GM18858 (cell line): ENCODE results near the gene KIR3DL2.
"Not testable (repeated sequence)": the region's sequence is repeated elsewhere in the genome, so short reads cannot be mapped to it uniquely, and the experiment has no call there.

Experiments
- ATAC-seq: cut with Tn5 transposase; IDR thresholded peaks from one replicate; pipeline ENCODE4 v1.9.1; 2021; ENCODE audit not compliant: unreplicated experiment

The KIR3DL2 gene

DNA sequence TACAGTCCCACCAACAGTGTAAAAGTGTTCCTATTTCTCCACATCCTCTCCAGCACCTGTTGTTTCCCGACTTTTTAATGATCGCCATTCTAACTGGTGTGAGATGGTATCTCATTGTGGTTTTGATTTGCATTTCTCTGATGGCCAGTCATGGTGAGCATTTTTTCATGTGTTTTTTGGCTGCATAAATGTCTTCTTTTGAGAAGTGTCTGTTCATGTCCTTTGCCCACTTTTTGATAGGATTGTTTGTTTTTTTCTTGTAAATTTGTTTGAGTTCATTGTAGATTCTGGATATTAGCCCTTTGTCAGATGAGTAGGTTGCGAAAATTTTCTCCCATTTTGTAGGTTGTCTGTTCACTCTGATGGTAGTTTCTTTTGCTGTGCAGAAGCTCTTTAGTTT lies 13.2 kb downstream of the KIR3DL2 start:
- ATAC-seq, result not testable (repeated sequence)

GRCh38 chr19:54871696-54872095 lies 21.5 kb downstream of the KIR3DL2 start:
- no peak for ATAC-seq

- no peak for ATAC-seq
Measured at GRCh38 chr19:54873990-54874389, 23.7 kb downstream of the KIR3DL2 start, which contains the start of gene FCAR. Gene FCAR, plus strand, starts transcription at chr19:54874235. Its CDS starts 55 bp downstream, at chr19:54874290.

DNA sequence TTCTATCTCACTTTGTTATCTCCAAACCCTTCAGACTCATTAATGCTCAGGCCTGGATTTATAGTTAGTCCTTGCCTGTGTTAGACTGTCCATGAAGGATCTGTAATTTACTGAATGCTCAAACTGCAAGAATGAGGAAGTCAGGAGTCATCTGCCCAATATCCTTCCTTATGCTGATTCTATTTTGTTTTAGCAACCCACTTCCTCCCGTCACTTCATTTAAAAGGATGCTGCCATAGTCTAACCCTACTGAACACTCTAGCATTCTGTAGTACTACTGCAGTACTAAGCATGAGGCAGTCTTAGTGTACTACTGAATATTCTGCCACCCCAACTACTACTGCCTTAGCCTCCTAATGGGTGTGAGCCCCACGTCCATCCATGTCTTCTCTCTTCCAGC lies 25.3 kb downstream of the KIR3DL2 start:
- ATAC-seq, result no peak

GRCh38 chr19:54877471-54877870 lies 27.2 kb downstream of the KIR3DL2 start:
- ATAC-seq, result no peak

DNA sequence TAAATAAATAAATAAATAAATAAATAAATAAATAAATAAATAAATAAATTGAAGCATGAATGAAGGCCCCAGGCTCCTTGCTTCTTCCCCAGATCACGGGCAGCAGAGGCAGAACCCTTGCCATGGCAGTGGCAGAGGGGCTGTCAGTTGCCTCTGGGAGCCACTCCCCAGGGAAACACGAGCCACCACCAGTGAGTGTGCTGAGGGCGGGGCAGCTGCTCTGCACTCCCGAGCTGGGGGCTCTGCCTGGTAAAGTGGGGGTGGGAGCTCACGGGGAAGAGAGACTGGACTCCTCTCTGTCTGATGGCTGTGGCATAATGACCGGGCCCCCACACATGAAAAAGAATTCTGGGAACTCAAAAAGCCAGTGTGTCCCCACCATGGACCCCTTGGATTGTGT lies 31.6 kb downstream of the KIR3DL2 start:
- no peak for ATAC-seq

GRCh38 chr19:54882758-54883157 lies 32.5 kb downstream of the KIR3DL2 start:
- no peak for ATAC-seq

DNA sequence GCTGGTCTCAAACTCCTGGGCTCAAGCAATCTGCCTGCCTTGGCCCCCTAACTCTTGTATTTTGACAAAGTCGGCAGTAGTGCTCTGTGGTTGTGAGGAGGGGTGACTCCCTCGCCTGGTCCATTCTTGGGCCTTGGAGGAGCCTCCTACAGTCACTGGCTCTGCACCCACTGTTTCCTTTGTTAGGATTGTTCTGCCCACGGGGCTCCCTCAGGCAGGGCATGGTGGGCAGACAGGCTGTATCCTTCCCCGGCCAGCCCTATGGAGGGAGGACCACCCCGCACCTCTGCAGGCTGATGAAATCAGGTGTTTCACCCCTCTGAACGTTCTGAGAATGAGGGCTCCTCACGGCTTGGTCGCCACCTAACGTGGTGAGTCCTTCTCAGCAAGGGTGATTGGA lies 33.0 kb downstream of the KIR3DL2 start:
- ATAC-seq, result no peak

- no peak for ATAC-seq
Measured at GRCh38 chr19:54888239-54888638, 38.0 kb downstream of the KIR3DL2 start.

DNA sequence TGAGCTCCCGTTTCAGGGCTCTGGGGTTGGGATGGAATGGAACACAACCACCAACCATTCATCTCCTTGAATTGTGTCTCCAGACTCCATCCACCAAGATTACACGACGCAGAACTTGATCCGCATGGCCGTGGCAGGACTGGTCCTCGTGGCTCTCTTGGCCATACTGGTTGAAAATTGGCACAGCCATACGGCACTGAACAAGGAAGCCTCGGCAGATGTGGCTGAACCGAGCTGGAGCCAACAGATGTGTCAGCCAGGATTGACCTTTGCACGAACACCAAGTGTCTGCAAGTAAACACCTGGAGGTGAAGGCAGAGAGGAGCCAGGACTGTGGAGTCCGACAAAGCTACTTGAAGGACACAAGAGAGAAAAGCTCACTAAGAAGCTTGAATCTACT lies 39.3 kb downstream of the KIR3DL2 start:
- ATAC-seq, result no peak

DNA sequence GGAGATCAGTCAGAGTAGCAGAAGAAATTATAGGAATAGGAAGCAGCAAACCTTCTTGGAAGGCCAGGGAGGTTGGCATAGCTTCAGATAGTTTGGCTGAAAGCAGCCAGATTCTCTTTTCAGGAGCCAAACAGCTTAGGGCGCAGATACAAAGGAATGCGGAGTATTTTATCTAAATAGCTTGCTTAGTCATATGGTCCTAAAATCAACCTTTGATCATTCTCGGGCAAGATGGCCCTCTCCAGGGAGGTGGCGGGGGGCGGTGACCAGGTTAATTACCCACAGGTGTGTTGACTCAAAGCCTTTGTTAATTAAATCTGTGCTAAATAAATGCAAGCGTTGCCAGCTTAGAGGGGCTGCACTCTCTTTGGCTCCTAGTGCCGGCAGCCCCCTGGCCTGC lies 43.2 kb downstream of the KIR3DL2 start:
- no peak for ATAC-seq

DNA sequence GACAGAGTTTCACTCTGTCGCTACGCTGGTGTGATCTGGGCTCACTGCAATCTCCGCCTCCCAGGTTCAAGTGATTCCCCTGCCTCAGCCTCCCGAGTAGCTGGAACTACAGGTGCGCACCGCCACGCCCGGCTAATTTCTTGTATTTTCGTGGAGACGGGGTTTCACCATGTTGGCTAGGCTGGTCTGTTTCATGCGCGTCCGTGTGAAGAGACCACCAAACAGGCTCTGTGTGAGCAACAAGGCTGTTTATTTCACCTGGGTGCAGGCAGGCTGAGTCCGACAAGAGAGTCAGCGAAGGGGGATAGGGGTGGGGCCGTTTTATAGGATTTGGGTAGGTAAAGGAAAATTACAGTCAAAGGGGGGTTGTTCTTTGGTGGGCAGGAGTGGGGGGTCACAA lies 43.9 kb downstream of the KIR3DL2 start:
- ATAC-seq, result not testable (repeated sequence)

DNA sequence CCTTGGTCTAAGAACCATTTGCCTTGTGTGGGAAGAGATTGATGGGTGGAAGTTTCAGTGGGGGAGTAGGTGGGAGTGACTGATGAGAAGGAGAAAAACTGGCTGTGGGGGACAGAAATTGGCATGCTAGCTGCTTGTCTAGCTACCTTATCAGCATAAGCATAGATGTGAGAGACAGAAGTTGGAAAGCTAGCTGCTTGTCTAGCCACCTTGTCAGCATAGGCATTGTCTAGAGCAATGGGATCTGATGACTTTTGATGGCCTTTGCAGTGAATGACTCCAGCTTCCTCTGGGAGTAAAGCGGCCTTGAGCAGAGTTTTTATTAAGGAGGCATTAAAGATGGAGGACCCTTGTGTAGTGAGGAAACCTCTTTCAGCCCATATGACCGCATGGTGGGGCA lies 45.8 kb downstream of the KIR3DL2 start:
- no peak for ATAC-seq

- not testable (repeated sequence) for ATAC-seq
Measured at GRCh38 chr19:54898685-54899084, 48.4 kb downstream of the KIR3DL2 start.

GRCh38 chr19:54899646-54900045 lies 49.4 kb downstream of the KIR3DL2 start:
- ATAC-seq, result not testable (repeated sequence)

- not testable (repeated sequence) for ATAC-seq
Measured at GRCh38 chr19:54901153-54901552, 50.9 kb downstream of the KIR3DL2 start.

GRCh38 chr19:54902061-54902460 lies 51.8 kb downstream of the KIR3DL2 start:
- no peak for ATAC-seq

GRCh38 chr19:54903303-54903702 lies 53.1 kb downstream of the KIR3DL2 start:
- no peak for ATAC-seq

DNA sequence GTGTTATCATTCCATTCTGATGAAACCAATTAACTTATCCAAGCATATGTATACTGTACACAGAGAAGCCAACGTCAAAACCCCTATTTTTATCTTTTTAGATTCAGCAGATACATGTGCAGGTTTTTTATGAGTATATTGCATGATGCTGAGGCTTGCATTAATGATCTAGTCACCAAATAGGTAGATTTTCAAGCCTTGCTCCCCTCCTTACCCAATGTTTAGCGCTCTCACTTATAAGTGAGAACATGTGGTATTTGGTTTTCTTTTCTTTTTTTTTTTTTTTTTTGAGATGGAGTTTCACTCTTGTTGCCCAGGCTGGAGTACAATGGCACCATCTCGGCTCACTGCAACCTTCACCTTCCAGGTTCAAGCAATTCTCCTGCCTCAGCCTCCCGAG lies 54.0 kb downstream of the KIR3DL2 start:
- ATAC-seq, result not testable (repeated sequence)

GRCh38 chr19:54905421-54905802 lies 55.2 kb downstream of the KIR3DL2 start:
- no peak for ATAC-seq

GRCh38 chr19:54905803-54906511 lies 55.7 kb downstream of the KIR3DL2 start, which contains the start of gene NCR1:
Gene NCR1, plus strand, starts transcription at chr19:54906148. Its CDS starts 40 bp downstream, at chr19:54906188.
- ATAC-seq, result no peak

- no peak for ATAC-seq
Measured at GRCh38 chr19:54906819-54907218, 56.6 kb downstream of the KIR3DL2 start.

- ATAC-seq, result not testable (repeated sequence)
Measured at GRCh38 chr19:54907899-54908298, 57.7 kb downstream of the KIR3DL2 start.
